ENCODE results near the gene AGTPBP1.

- TF ChIP-seq CTCF (IDR thresholded peaks at IDR 0.05) (no peak), POLR2A (IDR thresholded peaks at IDR 0.05) (no peak)
Observed at GRCh38 chr9:85742597-85742936, 813 bp upstream of the AGTPBP1 start.
